ENCODE data around the gene HNRNPU.

GRCh38 chr1:244865820-244866219, 1.5 kb upstream of the HNRNPU start:
- no peak for TF ChIP-seq MAFK (IDR thresholded peaks at IDR 0.05; ENCODE audit: partially characterized antibody)
- no peak for TF ChIP-seq NR3C1 (IDR thresholded peaks at IDR 0.05)
- TF ChIP-seq CTCF (IDR thresholded peaks at IDR 0.05) = no peak
- TF ChIP-seq SMC3 (IDR thresholded peaks at IDR 0.05) = no peak
- TF ChIP-seq EP300 (IDR thresholded peaks at IDR 0.05) = no peak
- TF ChIP-seq GATA3 (IDR thresholded peaks at IDR 0.05; ENCODE audit: borderline replicate concordance) = no peak
- TF ChIP-seq, protein P1, sequence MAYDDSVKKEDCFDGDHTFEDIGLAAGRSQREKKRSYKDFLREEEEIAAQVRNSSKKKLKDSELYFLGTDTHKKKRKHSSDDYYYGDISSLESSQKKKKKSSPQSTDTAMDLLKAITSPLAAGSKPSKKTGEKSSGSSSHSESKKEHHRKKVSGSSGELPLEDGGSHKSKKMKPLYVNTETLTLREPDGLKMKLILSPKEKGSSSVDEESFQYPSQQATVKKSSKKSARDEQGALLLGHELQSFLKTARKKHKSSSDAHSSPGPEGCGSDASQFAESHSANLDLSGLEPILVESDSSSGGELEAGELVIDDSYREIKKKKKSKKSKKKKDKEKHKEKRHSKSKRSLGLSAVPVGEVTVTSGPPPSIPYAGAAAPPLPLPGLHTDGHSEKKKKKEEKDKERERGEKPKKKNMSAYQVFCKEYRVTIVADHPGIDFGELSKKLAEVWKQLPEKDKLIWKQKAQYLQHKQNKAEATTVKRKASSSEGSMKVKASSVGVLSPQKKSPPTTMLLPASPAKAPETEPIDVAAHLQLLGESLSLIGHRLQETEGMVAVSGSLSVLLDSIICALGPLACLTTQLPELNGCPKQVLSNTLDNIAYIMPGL (CRISPR knock-in tag; IDR thresholded peaks at IDR 0.05; ENCODE audit: borderline replicate concordance) = no peak
- no peak for TF ChIP-seq POLR2A (IDR thresholded peaks at IDR 0.05; ENCODE audit: low read length)
- no peak for TF ChIP-seq HOXA7 (CRISPR knock-in tag; IDR thresholded peaks at IDR 0.05)
- TF ChIP-seq POLR2AphosphoS2 (conservative IDR thresholded peaks at IDR 0.05; ENCODE audit: low read length) = no peak
- TF ChIP-seq JUN (IDR thresholded peaks at IDR 0.05) = no peak

Measured in A549 (cell line).